Sigmoid colon (tissue), 7 donors: ENCODE results near the gene VEGFA. TPM values are rescaled to one million over a fixed set of nuclear protein-coding genes. Genes with fewer than 3 reads are reported as not detected.

Experiments used
- DNase-seq: peaks from one replicate; pipeline ENCODE4 v3.0.0-alpha.2; 2019
- H3K27ac ChIP-seq, 4 donors: fragments of 200-600 bp; sonication (generic); one replicate each; pipeline ENCODE4 v1.5.1; 2016 to 2019; ENCODE audit warnings: mild to moderate bottlenecking in 1 of 4
- H3K27me3 ChIP-seq, 3 donors: fragments of 200-600 bp; sonication (generic); one replicate each; pipeline ENCODE4 v1.5.1; 2019; ENCODE audit warnings: mild to moderate bottlenecking in 1 of 3
- H3K36me3 ChIP-seq, 4 donors: fragments of 200-600 bp; sonication (generic); one replicate each; pipeline ENCODE4 v1.5.1; 2016 to 2019
- H3K4me1 ChIP-seq, 4 donors: fragments of 200-600 bp; sonication (generic); one replicate each; pipeline ENCODE4 v1.5.1; 2017 to 2019
- H3K4me3 ChIP-seq, 4 donors: fragments of 200-600 bp; sonication (generic); one replicate each; pipeline ENCODE4 v1.5.1; 2017 to 2019; ENCODE audit warnings: mild to moderate bottlenecking in 2 of 4, moderate library complexity in 1 of 4
- H3K9me3 ChIP-seq, 4 donors: fragments of 200-600 bp in 3 of 4; sonication (generic) in 3 of 4; one replicate each; pipeline versions ENCODE4 v1.5.1 to v1.6.1; 2013 to 2019
- CTCF ChIP-seq, 4 experiments: fragments of 450-650 bp in 3 of 4; fragments of 200-600 bp in 1 of 4; IDR thresholded peaks; one replicate each; pipeline ENCODE4 v1.5.1; 2016 to 2019; ENCODE audit warnings: antibody characterized with exemption in 4 of 4, mild to moderate bottlenecking in 3 of 4, moderate library complexity in 2 of 4
- EP300 ChIP-seq, 4 donors: sonication (generic); formaldehyde crosslinking; IDR thresholded peaks; one replicate each; pipeline ENCODE4 v1.6.1; 2017; ENCODE audit warnings: antibody characterized with exemption in 4 of 4
- POLR2A ChIP-seq, 2 donors: fragments of 450-650 bp; IDR thresholded peaks; one replicate each; pipeline ENCODE4 v1.6.1; 2016; ENCODE audit warnings: antibody characterized with exemption in 2 of 2, mild to moderate bottlenecking in 2 of 2, moderate library complexity in 2 of 2
- POLR2AphosphoS5 ChIP-seq, 4 donors: sonication (generic); formaldehyde crosslinking; IDR thresholded peaks; one replicate each; pipeline ENCODE4 v1.6.1; 2017; ENCODE audit warnings: antibody characterized with exemption in 4 of 4
- WGBS, 2 donors: extraction: QIAGEN DNeasy Blood & Tissue Kit; methylation state at CpG; one replicate each; pipeline ENCODE4 v1.1.7; 2013; 5-methylcytosine and 5-hydroxymethylcytosine counted together
- intact Hi-C: fragments of 100-400 bp; cut with DNase I; formaldehyde crosslinking; loops from one replicate; pipeline ENCODE4 v1.15.1; 2023
- polyA plus RNA-seq, 3 donors: library from polyadenylated mRNA; stranded (reverse); fragments of 200-250 nt; gene quantifications; one replicate each; pipeline ENCODE4 v1.2.3, GENCODE V29; 2013
- total RNA-seq, 4 donors: library from RNA; depleted of rRNA; stranded (reverse); fragments of >200 nt; gene quantifications; one replicate each; pipeline ENCODE4 v1.1.0, GENCODE V29; 2016
- donor health status: healthy with polysubstance abuse.
- donor health status: Bipolar disorder and iron deficiency.
- donor health status: healthy.

The VEGFA gene
- total and polyA plus RNA-seq, 7 donors = 11.1 to 111 (median 34.2) TPM

- Histone ChIP-seq H3K4me3 (peak overlapping the region; percentile 55 to 88 (median 66)), H3K4me1 (peaks cover 0 to 58% (median 53%) of the 10 kb centered on the region in 4 donors), H3K27me3 (no peaks in the 10 kb centered on the region), H3K9me3 (no peaks in the 10 kb centered on the region), H3K27ac (peak overlapping the region; percentile 95 to 99 (median 98)), H3K36me3 (peaks cover 0 to 4% (median 0%) of the 10 kb centered on the region in 4 donors)
- 1 to 13% methylated on average over 48 of the region's 48 CpGs for WGBS, 2 donors
- peak; percentile 91 for DNase-seq
- TF ChIP-seq POLR2A (IDR thresholded peaks at IDR 0.05) (no peak), POLR2AphosphoS5 (IDR thresholded peaks at IDR 0.05) (peak in 3 of 4 donors; percentile 18 to 51 (median 43))
- intact Hi-C loops = loop anchor here (5.0 kb wide), 3 partner anchors 230 to 600 kb away; partner anchors contain the start of genes SLC29A1 and SRF
Observed at GRCh38 chr6:43771858-43772680, 2.1 kb downstream of the VEGFA start.

- WGBS, 2 donors = 14 to 50% methylated on average over 7 of the region's 7 CpGs
- intact Hi-C loops = loop anchor here (5.0 kb wide), 3 partner anchors 230 to 600 kb away; partner anchors contain the start of genes SLC29A1 and SRF
Observed at GRCh38 chr6:43772681-43773049, 2.7 kb downstream of the VEGFA start.

GRCh38 chr6:43773050-43773979 is 3.3 kb downstream of the VEGFA start:
- H3K27me3 ChIP-seq = no peaks in the 10 kb centered on the region
- intact Hi-C loops = loop anchor here (5.0 kb wide), 3 partner anchors 229 to 601 kb away; partner anchors contain the start of genes SLC29A1 and SRF
- H3K4me3 ChIP-seq = peak overlapping the region; percentile 55 to 88 (median 66)
- H3K4me1 ChIP-seq = peaks cover 0 to 58% (median 53%) of the 10 kb centered on the region in 4 donors
- WGBS, 2 donors = 21 to 48% methylated on average over 12 of the region's 12 CpGs
- peak; percentile 75 for DNase-seq
- no peak for TF ChIP-seq EP300 (IDR thresholded peaks at IDR 0.05)
- peak in 3 of 4 experiments; percentile 47 to 55 (median 53) for TF ChIP-seq CTCF (IDR thresholded peaks at IDR 0.05)
- H3K36me3 ChIP-seq = peaks cover 0 to 14% (median 9%) of the 10 kb centered on the region in 4 donors
- peak overlapping the region; percentile 95 to 99 (median 98) for H3K27ac ChIP-seq
- no peaks in the 10 kb centered on the region for H3K9me3 ChIP-seq

More at GRCh38 chr6:43772681-43773049, 2.7 kb downstream of the VEGFA start:
- TF ChIP-seq POLR2A (IDR thresholded peaks at IDR 0.05) (no peak), CTCF (IDR thresholded peaks at IDR 0.05) (no peak), EP300 (IDR thresholded peaks at IDR 0.05) (no peak), POLR2AphosphoS5 (IDR thresholded peaks at IDR 0.05) (no peak)
- Histone ChIP-seq H3K36me3 (peaks cover 0 to 8% (median 3%) of the 10 kb centered on the region in 4 donors), H3K9me3 (no peaks in the 10 kb centered on the region), H3K27me3 (no peaks in the 10 kb centered on the region), H3K4me3 (peak overlapping the region; percentile 55 to 88 (median 66)), H3K27ac (peak overlapping the region; percentile 95 to 99 (median 98)), H3K4me1 (peaks cover 0 to 58% (median 53%) of the 10 kb centered on the region in 4 donors)
- DNase-seq = peak; percentile 64

- Histone ChIP-seq H3K9me3 (no peaks in the 10 kb centered on the region), H3K27me3 (no peaks in the 10 kb centered on the region), H3K36me3 (peaks cover 8 to 23% (median 17%) of the 10 kb centered on the region in 4 donors), H3K27ac (peak overlapping the region; percentile 95 to 99 (median 98)), H3K4me3 (peak overlapping the region in 1 of 4 donors; percentile 88), H3K4me1 (peaks cover 0 to 52% (median 44%) of the 10 kb centered on the region in 4 donors)
- DNase-seq = peak; percentile 59
- WGBS, 2 donors = 31 to 54% methylated on average over 12 of the region's 12 CpGs
- no peak for TF ChIP-seq EP300 (IDR thresholded peaks at IDR 0.05)
- no peak for TF ChIP-seq POLR2AphosphoS5 (IDR thresholded peaks at IDR 0.05)
- no peak for TF ChIP-seq POLR2A (IDR thresholded peaks at IDR 0.05)
- no peak for TF ChIP-seq CTCF (IDR thresholded peaks at IDR 0.05)
- intact Hi-C loops = loop anchor here (5.0 kb wide), 3 partner anchors 228 to 602 kb away; partner anchors contain the start of genes SLC29A1 and SRF
Observed at GRCh38 chr6:43773980-43774775, 4.2 kb downstream of the VEGFA start.
